NCI-H1105 treated with DMSO at 0.1 percent for 48 hours (cell line): ENCODE results near the gene PITRM1.
"Not testable (repeated sequence)": the region's sequence is repeated elsewhere in the genome, so short reads cannot be mapped to it uniquely, and the experiment has no call there.

ENCODE experiments used
- DNase-seq: peaks from one replicate; lab custom pipeline; 2025; lab: John Stamatoyannopoulos, UW

PITRM1 gene

DNA sequence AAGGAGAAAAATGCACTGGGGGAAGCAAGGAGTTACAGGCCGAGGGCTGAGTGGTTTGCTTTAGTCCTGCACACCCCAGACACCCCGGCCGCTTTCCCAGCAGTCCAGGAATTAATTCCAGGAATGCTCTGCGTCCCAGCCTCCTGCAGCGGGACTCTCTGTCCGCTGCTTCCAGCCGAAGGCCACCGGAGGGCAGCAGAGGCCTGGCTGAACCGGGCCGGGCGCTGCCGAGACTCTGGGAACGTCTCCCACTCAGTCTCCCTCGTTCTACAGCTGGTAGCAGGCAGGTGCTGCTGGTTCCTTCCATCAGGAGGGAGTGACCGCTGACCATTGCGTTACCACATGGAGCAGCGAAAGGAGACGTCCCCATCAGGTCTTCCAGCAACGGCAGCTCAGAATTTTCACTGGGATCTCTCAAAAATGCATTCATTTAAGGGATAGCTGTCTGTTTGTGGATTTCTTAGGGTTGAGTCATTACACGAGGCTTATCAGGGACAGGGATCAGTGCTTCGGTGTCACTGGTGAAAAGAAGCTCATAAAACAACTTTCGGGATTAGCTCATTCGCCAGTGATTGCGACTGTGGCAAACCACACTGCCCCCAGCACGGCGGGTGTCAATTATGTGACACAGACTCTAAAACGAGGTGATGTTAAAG is 24.9 kb upstream of the PITRM1 start:
- peak; percentile 41 for DNase-seq

DNA sequence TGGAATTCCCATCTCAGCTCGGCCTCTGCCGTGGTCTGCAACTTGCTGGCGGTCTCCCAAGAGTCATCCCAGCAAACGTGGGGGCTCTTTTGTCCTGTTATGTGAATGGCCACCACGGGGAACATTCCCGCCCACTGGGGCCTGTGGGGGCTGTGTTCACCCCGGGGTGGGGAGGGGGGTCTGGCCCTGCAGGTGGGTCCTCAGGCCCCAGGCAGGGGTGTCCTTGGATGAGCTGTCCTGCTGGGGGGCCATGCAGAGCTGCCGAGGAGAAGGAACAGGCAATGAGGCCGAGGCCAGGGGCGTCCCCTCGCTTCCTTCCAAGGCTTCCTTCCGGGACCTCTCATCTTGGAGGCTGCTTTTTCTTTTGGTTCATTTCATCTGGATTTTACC is 24.4 kb upstream of the PITRM1 start:
- no peak for DNase-seq

DNA sequence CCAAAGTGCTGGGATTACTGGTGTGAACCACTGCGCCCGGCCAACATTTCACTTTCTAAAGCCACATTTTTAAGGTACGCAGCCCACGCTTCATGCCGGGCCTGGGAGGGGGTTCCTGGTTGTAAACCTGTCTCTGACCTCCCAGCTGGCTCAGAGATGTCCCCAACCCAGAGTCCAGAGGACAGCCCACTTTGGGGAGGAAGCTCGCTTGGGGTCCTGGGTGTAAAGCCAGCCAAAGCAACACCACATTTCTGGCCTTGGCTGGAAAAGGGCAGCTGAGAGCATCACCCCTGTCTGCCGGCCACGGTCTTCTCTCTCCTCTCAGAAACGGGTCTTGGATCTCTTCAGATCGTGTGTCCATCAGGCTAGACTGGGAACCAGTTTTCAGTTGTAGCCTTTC is 23.9 kb upstream of the PITRM1 start:
- no peak for DNase-seq

DNA sequence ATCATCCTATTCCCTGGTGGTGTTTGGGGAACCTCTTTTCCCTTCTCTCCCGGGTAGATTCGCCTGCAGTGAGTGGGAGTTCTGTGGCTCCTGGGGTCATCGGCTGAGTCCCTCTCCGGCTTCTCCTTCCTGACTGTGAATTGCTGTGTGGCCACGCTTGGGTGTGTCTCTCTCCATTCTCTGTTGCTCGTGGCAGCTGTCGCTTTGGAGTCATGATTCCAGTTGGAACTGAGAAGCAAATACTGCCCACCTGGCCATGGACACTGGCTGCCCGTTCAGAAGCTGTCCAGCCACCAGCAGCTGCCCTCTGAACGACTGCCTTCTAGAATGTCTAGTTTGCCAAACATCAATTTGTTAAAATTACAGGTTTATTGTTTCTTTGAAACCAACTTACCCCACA is 23.1 kb upstream of the PITRM1 start:
- DNase-seq: no peak

DNA sequence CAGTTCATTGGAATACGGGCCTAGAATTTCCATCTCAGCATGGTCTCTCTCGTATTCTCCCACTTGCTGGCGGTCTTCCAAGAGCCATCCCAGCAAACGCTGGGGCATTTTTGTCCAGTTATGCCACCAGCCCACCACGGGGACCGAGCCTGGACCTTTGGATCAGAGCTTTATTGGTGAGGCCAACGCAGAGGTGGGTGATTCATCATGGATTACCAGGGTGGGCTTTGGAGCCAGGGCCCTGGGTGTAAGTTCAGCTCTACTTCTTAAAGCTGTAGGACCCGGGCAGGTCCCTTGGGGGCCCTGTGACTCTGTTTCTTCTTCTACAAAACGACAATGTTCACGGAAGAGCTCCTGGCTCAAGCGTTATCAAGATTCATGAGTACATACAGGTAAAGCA is 22.7 kb upstream of the PITRM1 start:
- no peak for DNase-seq

DNA sequence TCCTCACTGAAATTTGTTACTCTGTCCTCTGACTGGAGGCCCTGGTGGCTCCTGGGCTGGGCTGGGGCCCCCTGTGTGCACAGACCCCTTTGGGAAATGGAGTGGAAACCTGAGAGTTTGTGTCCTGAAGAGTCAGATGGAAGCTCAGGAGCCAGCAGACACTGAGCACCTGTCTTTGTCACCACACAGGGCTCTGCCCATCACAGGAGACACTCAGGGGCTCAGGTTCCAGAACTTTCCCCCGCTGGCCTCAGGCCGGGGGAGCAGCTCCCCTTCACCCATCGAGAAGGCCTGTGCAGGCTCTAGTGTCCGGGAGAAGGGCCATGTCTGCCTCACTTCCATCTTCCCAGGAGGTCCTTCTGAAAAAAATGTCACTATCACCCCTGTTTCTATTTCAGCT is 22.3 kb upstream of the PITRM1 start:
- no peak for DNase-seq

DNA sequence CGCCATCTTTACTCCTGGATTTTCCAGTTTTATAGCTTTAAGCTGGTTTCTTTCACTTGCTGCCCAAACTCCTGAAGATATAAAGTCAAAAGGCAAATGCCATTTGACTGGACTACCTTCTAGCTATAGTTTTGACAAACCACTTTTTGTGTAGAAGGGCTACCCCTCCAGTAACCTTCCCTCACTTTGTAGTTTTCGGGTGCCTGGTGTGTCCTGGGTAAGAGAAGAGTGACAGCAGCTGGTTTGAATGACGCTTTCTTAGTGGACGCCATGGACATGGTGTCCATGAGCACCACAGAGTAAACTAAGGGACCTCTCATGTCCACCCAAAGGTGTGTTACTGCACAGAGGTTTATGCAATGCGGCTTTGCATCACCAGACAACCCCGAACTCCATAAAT is 21.2 kb upstream of the PITRM1 start:
- no peak for DNase-seq

DNA sequence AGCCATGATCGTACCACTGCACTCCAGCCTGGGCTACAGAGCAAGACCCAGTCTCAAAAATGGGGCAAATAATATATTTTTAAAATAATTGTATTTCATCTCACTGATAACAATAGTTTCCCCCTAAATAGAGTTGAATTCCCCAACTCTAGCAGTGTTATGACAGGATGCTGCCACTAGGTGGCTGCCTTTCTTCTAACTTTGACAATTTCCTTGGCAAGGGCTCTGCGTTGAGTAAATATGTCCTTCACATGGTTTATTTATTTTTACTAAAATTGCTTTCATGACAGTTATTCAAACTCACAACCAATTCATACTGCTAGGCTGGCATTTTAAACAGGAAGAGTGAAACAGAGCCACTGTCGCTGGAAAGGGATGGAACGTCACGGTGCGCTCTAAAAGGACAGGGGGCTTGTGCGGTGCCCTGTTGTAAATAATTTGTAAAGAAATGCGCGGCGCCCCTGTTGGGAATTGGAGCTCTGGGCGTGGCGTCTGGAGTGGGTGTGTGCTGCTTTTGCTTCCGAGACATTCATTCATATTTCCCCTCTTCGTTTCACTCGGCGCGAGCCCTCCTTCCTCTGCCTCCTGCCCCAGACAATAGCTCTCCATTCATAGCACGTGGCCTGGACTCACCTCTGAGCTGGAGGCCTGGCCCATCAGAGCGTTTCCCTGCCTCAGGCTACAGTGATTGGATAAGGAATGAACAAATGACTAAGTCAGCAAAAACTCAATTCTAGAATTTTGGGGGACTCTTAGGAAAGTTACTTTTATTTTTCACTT is 20.5 kb upstream of the PITRM1 start:
- DNase-seq: peak; percentile 44

DNA sequence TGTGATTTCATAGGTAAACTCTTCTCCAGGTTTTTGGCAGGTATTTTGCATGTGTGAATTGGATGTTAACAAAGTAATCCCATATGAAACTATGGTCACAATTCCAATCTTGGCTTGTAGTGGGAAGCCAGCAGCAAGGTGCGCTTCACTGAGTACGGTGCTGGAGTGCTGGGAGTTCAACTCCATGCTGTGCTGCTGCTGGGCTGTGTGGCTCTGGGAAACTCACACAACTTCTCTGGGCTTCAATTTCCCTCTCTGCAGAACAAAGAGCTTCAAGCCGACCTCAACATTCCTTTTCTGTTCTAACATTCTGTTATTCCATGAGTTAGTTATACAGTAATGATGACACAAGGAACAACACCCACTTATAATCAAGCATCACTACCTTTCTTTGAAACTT is 18.2 kb upstream of the PITRM1 start:
- DNase-seq: no peak

DNA sequence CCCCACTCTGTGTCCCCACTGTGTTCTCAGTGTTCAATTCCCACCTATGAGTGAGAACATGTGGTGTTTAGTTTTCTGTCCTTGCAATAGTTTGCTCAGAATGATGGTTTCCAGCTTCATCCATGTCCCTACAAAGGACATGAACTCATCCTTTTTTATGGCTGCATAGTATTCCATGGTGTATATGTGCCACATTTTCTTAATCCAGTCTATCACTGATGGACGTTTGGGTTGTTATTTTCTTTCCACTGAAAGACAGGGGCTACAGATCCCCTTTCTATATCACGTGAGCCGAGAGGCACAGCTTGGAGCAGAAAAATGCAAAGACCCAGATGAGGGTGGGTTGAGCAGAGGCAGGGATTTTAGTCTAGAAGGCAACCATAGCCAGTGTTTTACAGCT is 14.6 kb upstream of the PITRM1 start:
- not testable (repeated sequence) for DNase-seq

DNA sequence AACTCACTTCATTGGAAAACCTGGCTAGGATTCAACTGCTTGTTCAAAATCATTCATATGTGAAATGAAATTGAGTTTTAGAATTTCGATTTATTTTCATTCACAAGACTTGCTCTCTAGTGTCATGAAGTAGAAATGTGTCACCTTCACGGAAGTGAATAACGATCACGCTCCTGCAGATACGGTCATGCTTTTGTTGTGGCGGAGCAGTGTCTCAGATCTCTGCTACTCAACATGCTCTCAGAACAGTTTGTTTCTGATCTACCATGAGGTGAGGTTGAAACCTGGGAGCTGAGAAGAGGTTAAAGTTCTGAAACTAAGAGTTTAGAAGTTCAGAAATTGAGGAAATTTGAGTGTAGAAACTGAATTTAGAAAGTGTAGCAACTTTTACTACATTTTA is 13.8 kb upstream of the PITRM1 start:
- DNase-seq: no peak

DNA sequence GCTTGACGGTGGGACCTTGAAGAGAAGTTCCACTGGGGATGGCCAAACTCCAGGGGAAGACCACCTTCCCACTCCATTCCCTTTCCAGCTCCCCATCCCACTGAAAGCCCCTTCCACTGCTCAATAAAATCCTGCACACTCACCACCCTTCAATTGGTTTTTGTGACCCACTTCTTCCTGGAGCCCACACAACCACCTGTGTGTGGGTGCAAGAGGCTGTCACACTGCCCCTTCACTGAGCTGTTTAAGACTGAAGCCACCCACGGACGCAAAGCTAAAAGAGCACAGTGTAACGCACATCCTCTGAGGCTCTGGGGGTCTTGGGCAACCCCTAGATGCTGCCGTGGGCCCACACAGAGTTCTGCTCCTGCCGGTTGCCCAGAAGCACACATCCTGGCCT is 12.8 kb upstream of the PITRM1 start:
- no peak for DNase-seq

DNA sequence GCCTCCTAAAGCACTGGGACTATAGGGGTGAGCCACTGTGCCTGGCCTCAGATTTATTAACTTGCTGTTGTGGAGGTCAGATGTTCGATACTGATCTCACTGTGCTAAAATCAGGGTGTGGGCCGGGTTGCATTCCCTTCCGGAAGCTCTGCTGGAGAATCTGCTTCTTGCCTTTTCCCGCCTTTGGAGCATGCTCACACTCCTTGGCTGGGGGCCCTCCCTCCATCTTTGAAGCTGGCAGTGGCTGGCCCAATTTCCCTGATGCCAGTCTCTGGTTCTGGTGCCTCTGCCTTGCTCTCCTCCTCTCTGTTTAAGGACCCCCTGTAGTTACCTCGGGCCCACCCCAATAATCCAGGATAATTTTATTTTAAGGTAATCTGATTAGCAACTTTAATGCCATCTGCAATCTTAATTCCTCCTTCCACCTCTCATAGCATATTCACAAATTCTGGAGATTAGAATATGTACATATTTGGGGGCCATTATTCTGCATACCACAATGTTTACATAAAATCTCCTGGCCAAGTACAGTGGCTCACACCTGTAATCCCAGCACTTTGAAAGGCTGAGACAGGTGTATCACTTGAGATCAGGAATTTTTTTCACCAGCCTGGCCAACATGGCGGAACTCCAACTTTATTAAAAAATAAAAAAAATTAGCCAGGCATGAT is 7.9 kb upstream of the PITRM1 start:
- DNase-seq: no peak

DNA sequence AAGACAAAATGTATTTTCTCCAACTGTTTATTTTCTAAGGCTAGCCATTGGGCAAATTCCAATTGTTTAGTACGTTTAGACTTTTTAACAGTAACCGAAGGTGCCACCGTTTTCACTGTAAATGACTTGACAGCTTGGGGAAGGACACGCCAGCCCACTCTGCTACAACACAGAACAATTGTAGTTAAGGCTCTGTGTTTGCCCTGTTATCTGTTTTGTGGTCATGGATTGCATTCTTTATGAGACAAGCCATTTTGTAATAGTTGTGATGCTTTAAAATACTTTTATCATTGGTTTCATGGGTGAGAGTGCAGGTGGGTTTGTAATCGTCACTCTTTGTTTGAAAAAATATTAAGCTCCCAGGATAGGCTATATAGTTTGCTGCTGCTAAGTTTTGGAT is 6.6 kb upstream of the PITRM1 start:
- no peak for DNase-seq

DNA sequence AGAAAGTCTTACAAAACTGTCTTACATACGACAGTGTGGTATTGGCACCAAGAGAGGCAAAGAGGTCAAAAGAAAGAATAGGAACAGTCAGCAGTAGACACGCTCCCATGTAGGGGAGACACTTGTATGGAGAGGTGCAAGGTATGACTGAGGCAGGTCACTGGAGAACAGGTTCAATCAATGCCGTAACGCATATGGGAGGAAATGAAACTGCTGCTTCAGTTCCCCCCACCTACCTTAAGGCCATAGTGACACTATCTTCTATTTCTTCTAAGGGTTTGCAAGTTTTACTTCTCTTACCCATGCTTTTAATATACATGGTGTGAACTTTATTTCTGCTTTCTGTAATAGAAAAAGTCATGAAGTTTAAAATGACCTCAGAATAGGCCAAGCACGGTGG is 5.5 kb upstream of the PITRM1 start:
- DNase-seq: no peak

DNA sequence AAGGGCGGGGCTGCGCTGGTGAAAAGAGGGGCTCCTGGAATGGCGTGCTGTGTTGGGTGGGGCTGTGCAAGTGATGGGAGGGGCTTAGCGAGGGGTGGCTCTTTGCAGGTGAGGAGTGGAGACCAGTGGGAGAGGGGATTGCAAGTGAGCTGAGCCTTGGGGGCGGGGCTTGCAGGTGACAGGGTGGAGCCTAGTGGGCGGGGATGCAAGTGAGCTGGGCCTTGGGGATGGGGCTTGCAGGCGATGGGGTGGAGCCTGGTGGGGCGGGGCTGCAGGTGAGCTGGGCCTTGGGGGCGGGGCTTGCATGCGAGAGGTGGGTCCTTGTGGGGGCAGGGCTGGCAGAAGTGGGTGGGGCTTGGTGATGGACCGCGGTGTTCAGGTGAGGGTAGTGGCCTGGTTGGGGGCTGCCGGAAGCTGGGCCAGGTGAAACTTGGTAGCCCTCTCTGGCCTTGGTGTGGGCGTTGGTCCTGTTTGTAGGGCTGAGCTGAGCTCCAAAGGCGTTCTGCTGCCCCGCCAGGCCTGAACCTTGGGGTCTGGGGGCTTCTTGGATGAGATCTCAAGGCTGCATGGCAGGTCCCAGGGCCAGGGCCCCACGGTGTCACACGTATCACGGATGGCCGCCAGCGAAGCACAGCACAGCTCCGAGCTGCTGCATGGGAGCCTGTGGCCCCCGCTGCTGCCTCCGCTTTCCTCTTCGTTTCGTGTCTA is 743 bp upstream of the PITRM1 start:
- peak; percentile 83 for DNase-seq

DNA sequence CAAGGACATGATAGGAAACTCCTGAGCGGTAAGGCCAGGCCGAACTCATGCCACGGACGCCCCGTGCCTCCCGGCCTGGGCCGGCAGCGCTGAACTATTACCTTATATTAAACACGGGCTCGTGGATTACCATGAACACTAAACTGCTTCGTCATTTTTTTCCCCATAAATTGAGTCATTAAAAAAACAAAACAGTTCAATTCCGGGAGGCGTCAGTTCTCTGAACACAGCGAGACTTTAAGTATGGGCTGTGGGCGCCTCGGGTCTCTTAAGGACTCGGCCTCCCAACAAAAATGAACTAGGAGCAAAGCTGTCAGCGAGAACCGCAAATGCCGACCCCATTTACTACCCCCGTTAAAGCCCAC is 519 bp downstream of the PITRM1 start:
- DNase-seq: no peak

DNA sequence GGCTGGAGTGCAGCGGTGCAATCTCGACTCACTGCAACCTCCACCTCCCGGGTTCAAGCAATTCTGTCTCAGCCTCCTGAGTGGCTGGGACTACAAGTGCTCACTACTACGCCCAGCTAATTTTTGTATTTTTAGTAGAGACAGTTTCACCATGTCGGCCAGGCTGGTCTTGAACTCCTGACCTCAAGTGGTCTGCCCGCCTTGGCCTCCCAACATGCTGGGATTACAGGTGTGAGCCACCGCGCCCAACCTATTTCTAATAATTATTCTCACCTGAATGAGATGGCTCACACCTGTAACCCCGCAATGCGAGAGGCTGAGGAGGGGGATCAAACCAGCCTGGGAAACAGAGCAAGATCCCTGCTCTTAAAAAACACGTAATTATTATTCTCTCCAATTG is 1.1 kb downstream of the PITRM1 start:
- not testable (repeated sequence) for DNase-seq

DNA sequence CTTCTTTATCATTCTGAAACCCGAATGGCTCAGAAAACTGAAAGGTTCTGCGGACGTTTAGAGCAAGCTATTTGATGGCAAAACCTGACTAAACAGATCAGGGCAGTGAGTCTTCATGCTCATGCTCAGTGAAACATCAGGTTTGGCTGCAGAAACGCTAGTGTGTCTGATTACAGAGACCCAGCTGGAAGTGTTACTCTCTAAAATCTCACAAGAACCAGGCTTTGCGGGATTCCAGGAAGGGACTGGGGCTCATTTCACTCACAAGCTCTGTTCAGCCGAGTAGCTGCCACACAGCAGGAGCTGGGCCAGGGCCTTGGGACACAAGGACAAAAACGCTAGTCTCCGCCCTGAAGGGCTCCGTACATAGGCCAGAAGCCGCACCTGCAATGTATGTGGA is 2.9 kb downstream of the PITRM1 start:
- no peak for DNase-seq

DNA sequence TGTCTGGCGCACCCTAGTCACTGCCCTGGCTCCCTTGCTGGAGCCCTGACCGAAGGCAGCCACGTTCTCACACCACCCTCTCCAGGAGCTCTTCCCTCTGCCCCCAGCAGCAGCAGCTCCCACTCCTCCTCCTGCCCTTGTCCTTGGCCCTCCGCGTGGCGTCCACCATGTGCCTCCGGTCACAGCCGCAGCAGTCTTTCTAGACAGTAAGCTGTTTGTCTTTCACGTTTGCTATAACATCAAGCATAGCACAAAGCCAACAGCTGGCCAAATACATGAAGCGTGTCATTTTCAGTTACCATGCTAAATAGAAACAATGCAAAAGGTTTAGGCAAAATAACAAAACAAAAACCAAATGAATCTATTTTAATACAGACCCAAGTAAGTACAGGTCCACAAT is 3.3 kb downstream of the PITRM1 start:
- no peak for DNase-seq

DNA sequence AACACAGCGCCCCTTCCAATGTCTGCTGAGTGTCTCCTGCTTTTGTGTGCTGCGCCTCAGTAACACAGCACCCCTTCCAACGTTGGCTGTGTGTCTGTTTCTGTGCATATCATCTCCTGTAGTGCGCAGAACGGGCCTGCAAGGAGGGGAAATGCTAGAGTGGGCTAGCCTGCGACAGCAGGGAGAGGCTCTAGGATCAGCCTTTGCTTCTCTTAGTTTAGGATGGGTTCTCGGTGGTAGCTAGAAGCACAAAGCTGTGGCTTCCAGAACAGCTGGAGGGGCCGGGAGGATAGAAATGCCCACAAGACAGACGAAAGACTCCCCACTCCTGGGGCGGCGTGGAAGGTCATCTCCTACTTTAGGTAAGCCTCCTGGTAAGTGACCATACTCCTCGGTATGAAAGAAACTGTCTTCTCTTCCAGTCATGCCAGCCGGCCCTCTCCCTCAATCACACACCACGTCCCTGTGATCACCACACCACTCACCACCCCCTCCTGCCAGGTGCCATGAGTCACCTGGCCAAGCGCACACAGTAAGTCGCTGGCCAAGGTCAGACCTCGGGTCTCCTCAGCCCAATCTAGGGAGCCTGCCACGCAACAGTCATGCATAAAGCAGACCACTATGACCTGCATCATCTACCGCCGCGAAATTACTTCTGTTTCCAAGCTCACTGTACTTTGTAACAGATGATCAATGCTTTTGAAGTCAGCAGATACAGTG is 4.8 kb downstream of the PITRM1 start:
- no peak for DNase-seq
